Endothelial cell of umbilical vein (primary cell): ENCODE data around the gene DGLUCY. TPM values are rescaled to one million over a fixed set of nuclear protein-coding genes. Genes with fewer than 3 reads are reported as not detected.

Experiments
- BruUV-seq: library from RNA; stranded (reverse); fragments of 400-500 nt; replicated peaks from 2 replicates; lab custom pipeline; 2021; lab: Mats Ljungman, UMichigan
- CTCF ChIA-PET: fragments of 300-600, 350-600 bp; sonication (Branson Sonifier 250); formaldehyde crosslinking; loops from one replicate; lab custom pipeline; 2021; ENCODE audit warnings: antibody characterized with exemption, inconsistent platforms; lab: Charles Lee
- POLR2A ChIA-PET: fragments of 300-600, 350-600 bp; sonication (Branson Sonifier 250); formaldehyde crosslinking; loops from one replicate; lab custom pipeline; 2021; ENCODE audit warnings: antibody characterized with exemption, inconsistent platforms; lab: Charles Lee
- DNase-seq: peaks from one replicate; pipeline ENCODE4 v3.0.0-alpha.2; 2011; ENCODE audit warnings: low read depth, low spot score
- FAIRE-seq: peaks from 2 replicates; lab custom pipeline; 2011; peaks lifted over from hg19 to GRCh38; lab: Jason Lieb, UNC
- H2AFZ ChIP-seq: 2 replicates; pipeline ENCODE4 v1.6.0; 2012; ENCODE audit warnings: low read depth, low read length, control low read depth, inconsistent platforms
- H3K27ac ChIP-seq: 2 replicates; pipeline ENCODE4 v1.5.1; 2011; ENCODE audit warnings: low read depth, mild to moderate bottlenecking, control low read depth, low read length, moderate library complexity; ENCODE audit not compliant: insufficient read depth
- H3K27me3 ChIP-seq, 2 experiments: 2 replicates each; pipeline versions ENCODE4 v1.6.0 to v1.6.1; 2011; ENCODE audit warnings: low read length in 2 of 2, mixed read lengths in 1 of 2; ENCODE audit not compliant: control insufficient read depth in 2 of 2, insufficient read depth in 2 of 2
- H3K36me3 ChIP-seq, 2 experiments: 2 replicates in 1 of 2; 3 replicates in 1 of 2; pipeline ENCODE4 v1.5.1; 2011; ENCODE audit warnings: low read length in 2 of 2, mild to moderate bottlenecking in 1 of 2, moderate library complexity in 1 of 2; ENCODE audit not compliant: control insufficient read depth in 2 of 2, insufficient read depth in 2 of 2; ENCODE audit errors: extremely low read depth in 1 of 2
- H3K4me1 ChIP-seq: 3 replicates; pipeline ENCODE4 v1.5.1; 2011; ENCODE audit warnings: mild to moderate bottlenecking, low read length; ENCODE audit not compliant: control insufficient read depth, insufficient read depth; ENCODE audit errors: extremely low read depth
- H3K4me2 ChIP-seq: 2 replicates; pipeline ENCODE4 v1.6.1; 2011; ENCODE audit warnings: low read length, control low read depth, mixed read lengths; ENCODE audit not compliant: insufficient read depth
- H3K4me3 ChIP-seq, 3 experiments: fragments of 200-600 bp in 1 of 3; sonication (generic), shearing (Covaris generic) in 1 of 3; replicated peaks in 1 of 3; 2 replicates each; pipeline ENCODE4 v1.5.1; 2011 to 2016; ENCODE audit warnings: control low read depth in 3 of 3, low read length in 3 of 3, mild to moderate bottlenecking in 2 of 3, inconsistent platforms in 1 of 3, low read depth in 1 of 3, moderate library complexity in 1 of 3; ENCODE audit not compliant: insufficient read depth in 1 of 3
- H3K79me2 ChIP-seq: 2 replicates; pipeline ENCODE4 v1.6.0; 2012; ENCODE audit warnings: low read length, inconsistent platforms; ENCODE audit not compliant: control insufficient read depth, insufficient read depth
- H3K9ac ChIP-seq: replicated peaks from 2 replicates; pipeline ENCODE3; 2011; ENCODE audit warnings: low read length, control low read depth; ENCODE audit not compliant: insufficient read depth; ENCODE audit errors: extremely low read depth
- H3K9me1 ChIP-seq: replicated peaks from 3 replicates; pipeline ENCODE4 v1.6.0; 2011; ENCODE audit warnings: mild to moderate bottlenecking, low read length; ENCODE audit not compliant: control insufficient read depth, insufficient read depth; ENCODE audit errors: extremely low read depth
- H3K9me3 ChIP-seq: replicated peaks from 2 replicates; pipeline ENCODE4 v1.5.1; 2012; ENCODE audit warnings: low read length, inconsistent platforms; ENCODE audit not compliant: control insufficient read depth, insufficient read depth
- H4K20me1 ChIP-seq: replicated peaks from 2 replicates; pipeline ENCODE3; 2011; ENCODE audit warnings: mild to moderate bottlenecking, low read length; ENCODE audit not compliant: control insufficient read depth, insufficient read depth; ENCODE audit errors: extremely low read depth
- EZH2 ChIP-seq: IDR thresholded peaks from 2 replicates; pipeline ENCODE4 v1.6.1; 2012; ENCODE audit warnings: borderline replicate concordance, low read depth, mild to moderate bottlenecking, moderate library complexity, low read length, inconsistent platforms; ENCODE audit not compliant: severe bottlenecking
- FOS ChIP-seq: IDR thresholded peaks from 2 replicates; pipeline ENCODE4 v1.6.1; 2011; ENCODE audit warnings: mild to moderate bottlenecking, low read length, moderate library complexity, borderline replicate concordance; ENCODE audit not compliant: insufficient read depth
- GATA2 ChIP-seq: IDR thresholded peaks from 2 replicates; pipeline ENCODE4 v1.7.0; 2011; ENCODE audit warnings: low read depth, mild to moderate bottlenecking, moderate library complexity, mixed read lengths, low read length; ENCODE audit not compliant: insufficient read length, insufficient read depth
- JUN ChIP-seq: IDR thresholded peaks from 2 replicates; pipeline ENCODE4 v1.6.1; 2011; ENCODE audit warnings: borderline replicate concordance, low read depth; ENCODE audit not compliant: insufficient read length, insufficient read depth
- MYC ChIP-seq: IDR thresholded peaks from one replicate; pipeline ENCODE4 v1.6.1; 2011; ENCODE audit warnings: mild to moderate bottlenecking, low read depth, low read length
- POLR2A ChIP-seq: IDR thresholded peaks from 2 replicates; pipeline ENCODE4 v1.6.1; 2012; ENCODE audit warnings: low read depth, mild to moderate bottlenecking, control low read depth, low read length
- POLR2AphosphoS5 ChIP-seq: IDR thresholded peaks from 2 replicates; pipeline ENCODE4 v1.6.1; 2012; ENCODE audit warnings: low read depth, mild to moderate bottlenecking, control low read depth, low read length, moderate library complexity; ENCODE audit not compliant: insufficient read depth
- dilution Hi-C: fragments of 300-500 bp; cut with MboI; formaldehyde crosslinking; loops from one replicate; pipeline ENCODE4 v1.15.0; 2019; ENCODE audit warnings: low sequenced_read_pairs; ENCODE audit not compliant: extremely low pct_ligation_motif_present
- intact Hi-C: fragments of 100-400 bp; cut with micrococcal nuclease; formaldehyde crosslinking; loops from one replicate; pipeline ENCODE4 v1.10.0; 2022
- polyA plus RNA-seq, 4 experiments: library from polyadenylated mRNA; depleted of rRNA in 3 of 4; stranded (reverse) in 3 of 4; unstranded in 1 of 4; fragments of >200 nt; gene quantifications; 2 replicates each; pipeline versions ENCODE4 v1.2.1 to v1.2.3, GENCODE V29; 2011 to 2012; ENCODE audit warnings: missing spikeins in 1 of 4
- total RNA-seq: library from RNA; stranded (reverse); gene quantifications from 2 replicates; pipeline ENCODE4 v1.2.3, GENCODE V29; 2021
- TF ChIP-seq, protein P1 (sequence below), 2 donors: IDR thresholded peaks; 1 replicate in 1 of 2; 2 replicates in 1 of 2; pipeline ENCODE4 v1.5.1; 2011; ENCODE audit warnings: low read length in 2 of 2, mild to moderate bottlenecking in 2 of 2, moderate library complexity in 2 of 2, control low read depth in 1 of 2, inconsistent platforms in 1 of 2, low read depth in 1 of 2; ENCODE audit not compliant: insufficient read depth in 1 of 2; ENCODE audit errors: extremely low read depth in 1 of 2
- TF ChIP-seq, protein P2 (sequence below): IDR thresholded peaks from 2 replicates; pipeline ENCODE4 v1.6.1; 2011; ENCODE audit not compliant: insufficient read depth, insufficient read length

DGLUCY gene
- total and polyA plus RNA-seq, 2 donors (not counting 3 experiments of a cell fraction or from before 2014, with no cell fraction given): 40.9 to 65.6 TPM

DNA sequence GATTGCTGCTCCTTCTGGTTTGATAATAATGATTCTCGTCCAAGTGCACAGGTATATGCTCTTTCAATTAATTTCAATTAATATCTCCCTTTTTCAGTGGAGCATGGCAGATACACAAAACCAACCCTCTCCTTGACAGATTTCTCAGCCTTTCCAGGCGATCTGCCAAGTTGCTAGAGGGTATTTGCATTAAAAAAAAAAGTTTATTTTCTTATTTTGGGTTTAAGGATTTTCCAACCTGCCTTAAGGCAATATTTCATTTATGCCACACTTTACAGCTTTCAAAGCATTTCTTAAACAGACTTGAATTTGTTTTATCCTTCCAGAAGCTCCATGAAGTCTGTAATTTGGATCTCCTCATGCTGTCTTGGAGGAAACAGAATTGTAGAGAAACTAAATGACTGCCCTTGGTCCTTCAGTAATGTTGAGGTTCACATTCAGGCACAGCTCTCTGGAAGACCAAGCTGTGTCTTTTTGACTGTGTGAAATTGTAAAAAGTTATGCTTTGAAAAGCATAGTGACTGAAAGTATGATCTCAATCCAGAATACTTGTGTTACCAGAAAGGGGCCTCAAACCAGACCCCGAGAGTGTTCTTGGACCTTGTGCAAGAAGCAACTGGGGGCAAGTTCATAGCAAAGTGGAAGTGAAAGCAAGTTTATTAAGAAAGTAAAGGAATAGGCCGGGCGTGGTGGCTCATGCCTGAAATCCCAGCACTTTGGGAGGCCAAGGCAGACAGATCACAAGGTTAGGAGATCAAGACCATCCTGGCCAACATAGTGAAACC lies 2.3 kb downstream of the DGLUCY start:
- CTCF ChIA-PET: interaction anchor here (1.4 to 3.4 kb wide), 4 partner anchors 11 to 213 kb away, joined by 3 to 26 read pairs (median 22); no protein-coding TSS in a partner anchor
- peak overlapping the region; percentile 53 for H3K4me2 ChIP-seq
- no peaks in the 10 kb centered on the region for H3K27me3 ChIP-seq
- peaks cover 30% of the 10 kb centered on the region for H3K4me1 ChIP-seq
- no peaks in the 10 kb centered on the region for H4K20me1 ChIP-seq
- H3K36me3 ChIP-seq: peaks cover 0 to 4% of the 10 kb centered on the region in 2 experiments
- H3K9me1 ChIP-seq: no peaks in the 10 kb centered on the region
- peak overlapping the region in 1 of 3 experiments; percentile 66 for H3K4me3 ChIP-seq
- peaks cover 14% of the 10 kb centered on the region for H3K79me2 ChIP-seq
- H3K27ac ChIP-seq: no peak overlapping the region
- FAIRE-seq (peak; percentile 55), DNase-seq (peak; percentile 18)
- no peaks in the 10 kb centered on the region for H3K9me3 ChIP-seq
- intact Hi-C loops: loop anchor here (2.0 kb wide), 1 partner anchor 57 kb away; no protein-coding TSS in a partner anchor
- dilution Hi-C loops: no loop called here
- H2AFZ ChIP-seq: no peak overlapping the region
- POLR2A ChIA-PET: no interaction called here
- no peak overlapping the region for H3K9ac ChIP-seq
- TF ChIP-seq JUN (no peak), POLR2A (no peak), POLR2AphosphoS5 (no peak), EZH2 (no peak), GATA2 (no peak), MYC (no peak), FOS (no peak)
- TF ChIP-seq, protein P1, sequence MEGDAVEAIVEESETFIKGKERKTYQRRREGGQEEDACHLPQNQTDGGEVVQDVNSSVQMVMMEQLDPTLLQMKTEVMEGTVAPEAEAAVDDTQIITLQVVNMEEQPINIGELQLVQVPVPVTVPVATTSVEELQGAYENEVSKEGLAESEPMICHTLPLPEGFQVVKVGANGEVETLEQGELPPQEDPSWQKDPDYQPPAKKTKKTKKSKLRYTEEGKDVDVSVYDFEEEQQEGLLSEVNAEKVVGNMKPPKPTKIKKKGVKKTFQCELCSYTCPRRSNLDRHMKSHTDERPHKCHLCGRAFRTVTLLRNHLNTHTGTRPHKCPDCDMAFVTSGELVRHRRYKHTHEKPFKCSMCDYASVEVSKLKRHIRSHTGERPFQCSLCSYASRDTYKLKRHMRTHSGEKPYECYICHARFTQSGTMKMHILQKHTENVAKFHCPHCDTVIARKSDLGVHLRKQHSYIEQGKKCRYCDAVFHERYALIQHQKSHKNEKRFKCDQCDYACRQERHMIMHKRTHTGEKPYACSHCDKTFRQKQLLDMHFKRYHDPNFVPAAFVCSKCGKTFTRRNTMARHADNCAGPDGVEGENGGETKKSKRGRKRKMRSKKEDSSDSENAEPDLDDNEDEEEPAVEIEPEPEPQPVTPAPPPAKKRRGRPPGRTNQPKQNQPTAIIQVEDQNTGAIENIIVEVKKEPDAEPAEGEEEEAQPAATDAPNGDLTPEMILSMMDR (IDR thresholded peaks at IDR 0.05; ENCODE audit: extremely low read depth in 1 of 2, insufficient read depth in 1 of 2, low read depth in 1 of 2, low read length in 2 of 2): no peak
- TF ChIP-seq, protein P2, sequence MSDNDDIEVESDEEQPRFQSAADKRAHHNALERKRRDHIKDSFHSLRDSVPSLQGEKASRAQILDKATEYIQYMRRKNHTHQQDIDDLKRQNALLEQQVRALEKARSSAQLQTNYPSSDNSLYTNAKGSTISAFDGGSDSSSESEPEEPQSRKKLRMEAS: no peak
- no TSS peak for BruUV-seq
